Activated T-helper 1 cell treated with anti-CD3 and anti-CD28 coated beads, Interleukin-12 subunit alpha, Interleukin-12 subunit beta, Interleukin-2, Interleukin-4 antibody, amounts not matched to agents 30 ng/mL and 10 ng/mL and 1 ng/mL, durations not matched to agents 14 hours and 24 hours and 36 hours (primary cell): ENCODE measurements around the gene HDHD5. TPM values are rescaled to one million over a fixed set of nuclear protein-coding genes. Genes with fewer than 3 reads are reported as not detected.

Source experiments
- DNase-seq: peaks from one replicate; pipeline ENCODE4 v3.0.0; 2021; ENCODE audit warnings: low spot score
- H3K27ac Mint-ChIP-seq: one replicate; pipeline ENCODE4 v1.8.0; 2021; ENCODE audit warnings: mild to moderate bottlenecking, mixed read lengths
- H3K27me3 Mint-ChIP-seq: one replicate; pipeline ENCODE4 v1.8.0; 2022; ENCODE audit warnings: mild to moderate bottlenecking, moderate library complexity, mixed read lengths; ENCODE audit not compliant: insufficient read depth
- H3K36me3 Mint-ChIP-seq: one replicate; pipeline ENCODE4 v1.8.0; 2021; ENCODE audit warnings: low read depth, mixed read lengths
- H3K4me1 Mint-ChIP-seq: one replicate; pipeline ENCODE4 v1.8.0; 2021; ENCODE audit warnings: low read depth, mixed read lengths
- H3K4me3 Mint-ChIP-seq: one replicate; pipeline ENCODE4 v1.8.0; 2021; ENCODE audit warnings: mild to moderate bottlenecking, moderate library complexity, mixed read lengths
- H3K9me3 Mint-ChIP-seq: one replicate; pipeline ENCODE4 v1.8.0; 2021; ENCODE audit warnings: mixed read lengths
- intact Hi-C: fragments of 100-400 bp; cut with micrococcal nuclease; formaldehyde crosslinking; loops from one replicate; pipeline ENCODE4 v1.15.1; 2024
- total RNA-seq: library from RNA; stranded (reverse); gene quantifications from 2 replicates; pipeline ENCODE4 v1.2.3, GENCODE V29; 2022

HDHD5 gene
- total RNA-seq, result 39.1 and 42.1 TPM in 2 replicates

DNA sequence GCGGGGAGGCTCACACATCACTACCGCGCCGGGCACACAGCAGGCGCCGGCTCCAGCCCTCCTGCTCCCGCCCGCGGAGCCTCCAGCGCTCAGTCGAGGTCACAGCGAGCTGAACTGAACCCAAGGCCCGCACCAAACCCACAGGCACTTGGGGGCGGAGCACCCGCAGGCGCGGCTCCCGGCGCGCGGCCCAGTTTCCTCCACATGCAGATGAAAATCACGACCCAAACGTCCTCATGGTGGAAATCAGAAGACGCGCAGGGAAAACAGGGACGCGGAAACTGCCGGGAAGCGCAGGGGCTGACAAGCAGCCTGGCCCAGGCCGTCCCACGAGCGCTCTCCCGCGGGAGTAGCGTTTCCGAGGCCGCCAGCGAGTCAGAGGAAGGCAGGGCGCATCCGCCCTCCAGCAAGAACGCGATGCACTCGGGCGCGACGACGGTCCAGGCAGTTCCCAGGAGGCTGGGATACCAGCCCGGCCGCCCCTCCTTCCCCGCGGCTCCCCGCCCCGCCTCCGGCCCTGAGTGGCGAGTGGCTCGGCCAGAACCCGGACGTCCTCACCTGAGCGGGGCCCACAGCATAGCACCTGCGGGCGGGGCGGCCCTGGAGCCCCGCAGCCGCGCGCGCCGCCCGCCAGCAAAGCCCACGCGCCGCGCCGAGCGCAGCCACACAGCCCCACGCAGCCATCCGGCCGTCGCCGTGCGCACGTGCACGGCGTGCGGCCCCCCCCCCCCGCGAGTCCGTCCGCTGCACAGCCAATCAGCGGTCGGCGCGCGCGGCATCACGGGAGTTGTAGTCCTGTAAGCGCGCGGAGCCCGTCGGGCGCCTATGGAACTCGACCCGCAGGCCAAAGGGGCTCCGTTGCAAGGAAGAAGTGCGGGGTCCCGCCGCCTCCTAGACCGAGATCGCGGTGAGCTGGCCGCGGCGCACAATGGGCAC lies at the start of gene HDHD5:
Gene HDHD5 (minus strand): TSS at position 710 of the 936 bp plus-strand sequence. CDS start 26 bp downstream, at position 684.
- Mint-ChIP-seq H3K27me3 (no peaks in the 10 kb centered on the region), H3K4me3 (peak within 1 kb of the TSS; percentile 88), H3K9me3 (no peaks in the 10 kb centered on the region), H3K27ac (peak within 1 kb of the TSS; percentile 75), H3K4me1 (peaks cover 25% of the 10 kb centered on the region), H3K36me3 (peaks cover 12% of the 10 kb centered on the region)
- peak; percentile 78 for DNase-seq
- intact Hi-C loops, result loop anchor here (1.0 to 5.0 kb wide), 7 partner anchors 12 to 470 kb away; partner anchors contain the start of genes ADA2, ATP6V1E1 and IL17RA

- Mint-ChIP-seq H3K27me3 (no peaks in the 10 kb centered on the region), H3K36me3 (peaks cover 22% of the 10 kb centered on the region)
- intact Hi-C loops, result loop anchor here (2.0 kb wide), 1 partner anchor 295 kb away; no protein-coding TSS in a partner anchor
These were observed 46.4 kb upstream of the HDHD5 start for GRCh38 chr22:17205432-17205831.

DNA sequence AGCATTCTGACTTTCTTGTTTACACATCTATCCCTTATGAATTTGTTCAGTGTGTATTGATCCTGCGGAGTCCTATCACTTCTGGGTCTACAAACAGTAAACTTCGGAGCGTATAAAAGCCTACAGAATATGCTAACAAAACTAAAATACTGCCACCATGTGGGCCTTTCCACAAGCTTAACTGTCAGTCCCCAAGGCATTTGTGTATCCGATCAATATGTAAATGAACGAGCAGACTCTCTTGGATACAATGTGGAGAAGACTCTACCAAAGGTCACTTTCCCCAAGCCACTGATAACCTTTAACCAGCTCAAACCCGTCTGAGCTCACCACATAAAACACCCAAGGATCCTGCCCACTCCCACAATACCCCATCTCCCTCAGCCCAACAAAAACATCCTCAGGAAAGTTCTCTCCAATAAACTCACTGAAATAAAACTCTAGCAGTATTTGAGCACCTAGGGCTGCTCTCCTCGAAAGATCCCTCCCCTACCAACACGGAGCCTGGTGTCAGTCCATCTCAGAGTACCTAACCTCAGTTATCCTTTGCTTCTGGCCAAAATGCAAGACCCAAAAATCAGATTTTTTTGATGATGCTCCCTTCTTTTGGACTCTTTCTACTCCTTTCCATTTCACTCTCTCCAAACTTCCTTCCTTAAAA lies 42.3 kb upstream of the HDHD5 start:
- no peak overlapping the region for H3K27ac Mint-ChIP-seq
- H3K4me3 Mint-ChIP-seq, result no peak overlapping the region
- no peak for DNase-seq
- intact Hi-C loops, result no loop called here
- no peaks in the 10 kb centered on the region for H3K9me3 Mint-ChIP-seq
- no peaks in the 10 kb centered on the region for H3K27me3 Mint-ChIP-seq
- H3K4me1 Mint-ChIP-seq, result no peaks in the 10 kb centered on the region
- H3K36me3 Mint-ChIP-seq, result peaks cover 22% of the 10 kb centered on the region

More at GRCh38 chr22:17205432-17205831, 46.4 kb upstream of the HDHD5 start:
- H3K4me1 Mint-ChIP-seq, result no peaks in the 10 kb centered on the region
- H3K9me3 Mint-ChIP-seq, result no peaks in the 10 kb centered on the region
- no peak overlapping the region for H3K4me3 Mint-ChIP-seq
- DNase-seq, result no peak
- H3K27ac Mint-ChIP-seq, result no peak overlapping the region

- H3K36me3 Mint-ChIP-seq, result peaks cover 22% of the 10 kb centered on the region
- no peak for DNase-seq
- H3K4me1 Mint-ChIP-seq, result no peaks in the 10 kb centered on the region
- no peaks in the 10 kb centered on the region for H3K27me3 Mint-ChIP-seq
- H3K27ac Mint-ChIP-seq, result no peak overlapping the region
- intact Hi-C loops, result no loop called here
- H3K4me3 Mint-ChIP-seq, result no peak overlapping the region
- H3K9me3 Mint-ChIP-seq, result no peaks in the 10 kb centered on the region
These were observed 40.1 kb upstream of the HDHD5 start for GRCh38 chr22:17199003-17199731.

DNA sequence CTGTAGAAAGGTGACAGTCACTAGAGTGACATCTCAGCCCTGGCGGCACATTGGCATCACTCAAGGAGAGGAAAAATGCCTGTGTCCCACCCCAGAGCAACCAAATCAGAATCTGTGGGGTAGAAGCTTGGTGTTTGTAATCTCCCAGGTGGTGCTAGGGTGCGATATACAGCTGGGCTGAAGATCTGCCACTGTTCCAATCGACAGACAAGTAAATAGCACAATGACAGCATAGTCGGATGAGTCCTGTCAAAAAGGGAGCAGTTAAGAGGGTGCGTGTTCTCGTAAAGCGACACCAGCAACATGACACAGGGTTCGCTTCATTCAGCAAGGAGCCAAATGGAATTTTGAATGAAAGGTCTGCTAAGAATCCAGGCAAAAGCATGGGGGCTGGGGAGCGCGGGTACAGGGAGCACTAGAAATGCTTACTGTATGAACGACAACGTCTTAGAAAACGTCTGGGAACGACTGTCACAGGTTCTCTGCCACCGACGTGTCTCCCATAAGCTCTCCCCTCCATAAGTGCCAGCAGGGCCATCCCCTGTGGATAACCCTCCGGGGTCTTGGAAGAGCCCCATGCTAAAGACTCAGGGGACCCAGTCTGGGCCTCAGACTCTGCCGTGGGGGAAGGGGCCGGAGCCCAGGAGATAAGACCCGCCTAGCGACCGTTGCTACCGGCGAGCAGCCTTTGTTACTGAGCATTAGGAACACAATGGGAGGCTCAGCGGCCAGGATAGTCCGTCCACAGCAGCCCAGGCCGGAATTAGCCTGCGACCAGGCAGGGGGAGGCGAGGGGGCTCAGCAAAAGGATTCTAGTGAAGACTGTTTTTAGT lies 39.3 kb upstream of the HDHD5 start:
- Mint-ChIP-seq H3K9me3 (no peaks in the 10 kb centered on the region), H3K4me1 (no peaks in the 10 kb centered on the region), H3K36me3 (peaks cover 16% of the 10 kb centered on the region), H3K4me3 (no peak overlapping the region), H3K27me3 (no peaks in the 10 kb centered on the region), H3K27ac (no peak overlapping the region)
- intact Hi-C loops, result no loop called here
- DNase-seq, result no peak

GRCh38 chr22:17194213-17194612 lies 35.1 kb upstream of the HDHD5 start:
- peaks cover 3% of the 10 kb centered on the region for H3K36me3 Mint-ChIP-seq
- H3K9me3 Mint-ChIP-seq, result no peaks in the 10 kb centered on the region
- DNase-seq, result no peak
- intact Hi-C loops, result no loop called here
- no peak overlapping the region for H3K27ac Mint-ChIP-seq
- H3K4me1 Mint-ChIP-seq, result no peaks in the 10 kb centered on the region
- H3K4me3 Mint-ChIP-seq, result no peak overlapping the region
- H3K27me3 Mint-ChIP-seq, result no peaks in the 10 kb centered on the region

DNA sequence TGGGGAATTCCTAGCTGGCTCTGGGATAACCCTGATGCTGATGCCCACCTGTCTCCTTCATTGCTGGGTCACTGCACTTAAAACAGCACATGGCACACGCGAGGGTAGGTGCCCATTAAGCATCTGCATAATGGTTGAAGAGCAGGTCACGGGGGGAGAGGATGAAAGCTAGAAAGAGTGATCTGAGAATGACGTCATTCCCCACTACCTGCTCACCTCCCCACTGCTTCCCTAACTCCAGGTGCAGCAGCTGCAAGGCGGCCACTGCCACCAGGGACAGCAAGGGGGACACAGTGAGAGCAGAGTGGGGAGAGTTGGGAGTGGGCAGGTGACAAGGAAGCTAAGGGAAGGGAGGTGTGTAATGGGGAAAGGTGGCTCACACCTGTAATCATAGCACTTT lies 33.1 kb upstream of the HDHD5 start:
- Mint-ChIP-seq H3K27me3 (no peaks in the 10 kb centered on the region), H3K9me3 (no peaks in the 10 kb centered on the region), H3K4me1 (no peaks in the 10 kb centered on the region), H3K27ac (no peak overlapping the region), H3K36me3 (peaks cover 3% of the 10 kb centered on the region), H3K4me3 (no peak overlapping the region)
- no peak for DNase-seq
- intact Hi-C loops, result no loop called here

GRCh38 chr22:17191163-17191784 lies 32.2 kb upstream of the HDHD5 start:
- intact Hi-C loops, result no loop called here
- Mint-ChIP-seq H3K4me3 (no peak overlapping the region), H3K36me3 (peaks cover 2% of the 10 kb centered on the region), H3K4me1 (no peaks in the 10 kb centered on the region), H3K27me3 (no peaks in the 10 kb centered on the region), H3K9me3 (no peaks in the 10 kb centered on the region), H3K27ac (no peak overlapping the region)
- DNase-seq, result no peak

- intact Hi-C loops, result no loop called here
- Mint-ChIP-seq H3K9me3 (no peaks in the 10 kb centered on the region), H3K4me1 (no peaks in the 10 kb centered on the region), H3K4me3 (no peak overlapping the region), H3K36me3 (peaks cover 5% of the 10 kb centered on the region), H3K27ac (no peak overlapping the region), H3K27me3 (no peaks in the 10 kb centered on the region)
- no peak for DNase-seq
These were observed 31.6 kb upstream of the HDHD5 start for GRCh38 chr22:17190702-17191101.

GRCh38 chr22:17176715-17177114 lies 17.6 kb upstream of the HDHD5 start:
- peaks cover 5% of the 10 kb centered on the region for H3K36me3 Mint-ChIP-seq
- no peak overlapping the region for H3K27ac Mint-ChIP-seq
- no peaks in the 10 kb centered on the region for H3K4me1 Mint-ChIP-seq
- DNase-seq, result no peak
- no peak overlapping the region for H3K4me3 Mint-ChIP-seq
- intact Hi-C loops, result no loop called here
- H3K9me3 Mint-ChIP-seq, result no peaks in the 10 kb centered on the region
- H3K27me3 Mint-ChIP-seq, result peaks cover 2% of the 10 kb centered on the region

- DNase-seq, result no peak
- Mint-ChIP-seq H3K9me3 (no peaks in the 10 kb centered on the region), H3K4me1 (peaks cover 5% of the 10 kb centered on the region), H3K4me3 (peak overlapping the region; percentile 62), H3K27me3 (peaks cover 9% of the 10 kb centered on the region), H3K27ac (peak overlapping the region; percentile 12), H3K36me3 (no peaks in the 10 kb centered on the region)
- intact Hi-C loops, result no loop called here
These were observed 13.2 kb upstream of the HDHD5 start for GRCh38 chr22:17172029-17172833.
